Measurements from ENCODE around the gene ADSS1.

- TF ChIP-seq SMC3 (IDR thresholded peaks at IDR 0.05; ENCODE audit: low read depth, low read length): no peak
- TF ChIP-seq CTCF (IDR thresholded peaks at IDR 0.05): no peak
- TF ChIP-seq TAF1 (IDR thresholded peaks at IDR 0.05; ENCODE audit: borderline replicate concordance, low read depth, low read length): no peak
- TF ChIP-seq RAD21 (IDR thresholded peaks at IDR 0.05; ENCODE audit: low read length): no peak
- TF ChIP-seq POLR2AphosphoS5 (IDR thresholded peaks at IDR 0.05; ENCODE audit: low read depth, low read length): no peak
- TF ChIP-seq EZH2phosphoT487 (IDR thresholded peaks at IDR 0.05; ENCODE audit: borderline replicate concordance, low read depth): no peak
- TF ChIP-seq RFX5 (IDR thresholded peaks at IDR 0.05; ENCODE audit: low read length): no peak
- TF ChIP-seq SIN3A (IDR thresholded peaks at IDR 0.05; ENCODE audit: borderline replicate concordance, low read depth, low read length): no peak
- no peak for TF ChIP-seq NRF1 (IDR thresholded peaks at IDR 0.05; ENCODE audit: low read depth, low read length)
- no peak for TF ChIP-seq EP300 (IDR thresholded peaks at IDR 0.05; ENCODE audit: borderline replicate concordance in 1 of 2, low read depth in 1 of 2, low read length in 1 of 2)
- no peak for TF ChIP-seq REST (IDR thresholded peaks at IDR 0.05; ENCODE audit: low read depth, low read length)
Measured at GRCh38 chr14:104749111-104749649, 25.2 kb downstream of the ADSS1 start.

Measured in SK-N-SH (cell line).